ENCODE data around the gene ATXN2.
"Not testable (repeated sequence)": the region's sequence is repeated elsewhere in the genome, so short reads cannot be mapped to it uniquely, and the experiment has no call there.

Gene ATXN2

DNA sequence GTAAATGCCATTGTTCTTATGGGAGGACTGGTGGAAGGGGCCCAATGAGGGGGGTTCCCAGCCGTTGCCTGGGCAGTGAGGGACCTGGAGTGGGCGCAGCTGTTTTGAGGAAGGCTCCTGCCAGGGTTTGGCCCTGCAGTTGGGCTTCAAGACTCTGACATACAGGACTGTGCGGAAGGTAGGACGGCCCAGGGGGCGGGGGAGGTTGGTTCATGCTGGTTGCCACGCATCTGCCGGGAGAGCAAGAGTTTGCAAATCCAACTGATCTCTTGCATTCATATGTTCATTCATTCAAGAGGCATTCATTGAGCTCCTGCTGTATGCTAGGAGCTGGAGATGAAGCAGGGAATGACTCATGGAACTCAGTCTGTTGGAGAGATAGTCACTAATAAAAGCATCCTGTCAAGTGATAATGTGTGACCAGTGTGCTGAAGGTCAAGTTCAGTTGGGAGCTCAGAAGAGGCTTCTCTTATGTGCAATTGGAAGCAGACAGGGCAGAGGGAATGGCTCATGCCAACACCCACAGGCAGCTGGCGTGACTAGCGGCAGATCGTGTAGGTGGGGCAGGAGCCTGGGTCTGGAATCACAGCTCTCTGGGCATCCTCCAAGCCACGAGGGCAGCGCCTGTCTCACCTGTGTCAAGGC, 185.6 kb downstream of the ATXN2 start:
- no peak for DNase-seq

DNA sequence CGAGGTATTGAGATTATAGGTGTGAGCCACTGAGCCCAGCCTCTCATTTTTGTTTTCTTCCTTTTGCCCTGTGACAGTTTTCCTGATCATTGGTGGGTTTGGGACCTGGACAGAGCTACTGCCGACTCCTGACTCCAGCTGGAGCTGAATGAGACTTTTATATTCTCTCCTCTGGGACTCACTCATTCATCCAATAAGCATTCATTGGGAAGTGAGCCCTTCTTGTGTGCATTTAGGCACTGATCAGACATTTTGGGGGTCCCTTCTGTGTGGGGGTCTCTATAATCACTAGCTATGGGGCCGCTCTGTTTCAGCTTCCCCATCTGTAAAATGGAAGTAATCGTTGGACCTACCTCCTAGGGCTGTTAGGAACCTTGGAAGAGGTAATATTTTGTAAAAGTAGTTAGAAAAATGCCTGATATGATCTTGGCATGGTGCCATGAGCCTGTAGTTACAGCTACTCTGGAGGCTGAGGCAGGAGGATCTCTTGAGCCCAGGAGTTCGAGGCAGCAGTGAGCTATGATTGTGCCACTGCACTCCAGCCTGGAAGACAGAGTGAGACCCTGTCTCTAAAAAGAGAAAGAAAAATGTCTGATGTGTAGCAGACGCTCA, 186.2 kb downstream of the ATXN2 start:
- no peak for DNase-seq

DNA sequence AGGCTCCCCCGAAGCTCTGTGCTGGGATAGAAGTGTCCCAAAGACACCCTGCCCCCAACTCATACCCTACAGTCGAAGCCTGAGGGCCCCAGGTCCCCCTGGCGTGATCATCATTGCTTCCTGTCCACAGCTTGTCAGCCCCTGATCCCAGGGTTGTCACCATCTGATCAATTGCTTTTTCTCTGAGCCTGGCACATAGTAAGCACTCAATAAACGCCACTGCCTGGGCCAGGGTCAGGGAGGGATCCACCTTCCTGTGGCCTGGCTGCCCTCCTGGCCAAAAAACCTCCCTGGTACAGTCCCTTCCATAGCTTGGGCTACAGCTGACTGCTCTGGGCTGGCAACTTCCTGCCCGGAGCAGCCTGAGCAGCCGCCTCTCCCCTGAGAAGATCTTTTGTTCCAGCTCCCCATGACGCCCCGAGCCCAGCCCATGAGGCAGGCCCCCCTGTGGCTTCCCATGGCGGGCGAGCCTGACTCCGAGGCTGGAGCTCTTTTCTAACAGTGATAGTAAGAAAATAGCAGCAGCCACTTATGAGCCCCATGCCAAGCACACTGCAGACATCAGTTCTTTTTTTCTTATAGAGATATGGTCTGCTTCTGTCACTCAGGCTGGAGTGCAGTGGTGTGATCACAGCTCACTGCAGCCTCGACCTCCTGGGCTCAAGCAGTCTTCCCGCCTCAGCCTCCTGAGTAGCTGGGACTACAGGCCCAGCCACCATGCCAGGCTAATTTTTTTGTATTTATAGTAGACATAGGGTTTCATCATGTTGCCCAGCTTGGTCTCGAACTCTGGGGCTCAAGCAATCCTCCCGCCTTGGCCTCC, 186.9 kb downstream of the ATXN2 start:
- DNase-seq, result peak; percentile 91

DNA sequence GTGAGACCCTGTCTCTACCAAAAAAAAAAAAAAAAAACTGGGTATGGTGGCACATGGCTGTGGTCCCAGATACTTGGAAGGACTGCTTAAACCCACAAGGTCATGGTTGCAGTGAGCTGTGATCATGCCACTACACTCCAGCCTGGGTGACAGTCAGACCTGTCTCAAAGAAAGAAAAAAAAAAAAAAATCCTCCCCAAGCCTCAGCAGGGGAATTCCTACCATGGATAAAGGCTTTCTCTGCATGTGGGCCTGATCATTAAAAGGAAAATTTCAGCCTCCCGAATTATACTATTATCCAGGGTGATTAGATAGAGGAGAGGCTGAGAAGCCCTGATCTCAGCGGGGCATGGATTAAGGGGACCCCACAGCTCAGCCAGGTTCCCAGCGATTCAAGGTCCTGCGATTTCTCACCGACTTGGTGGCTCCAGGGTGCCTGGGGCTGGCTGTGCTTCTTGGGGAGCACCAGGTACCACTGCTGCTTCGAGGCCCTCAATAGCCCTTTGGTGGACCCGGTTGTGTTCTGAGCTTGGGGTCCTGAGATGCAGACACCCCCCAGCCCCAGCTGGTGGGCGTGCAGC, 187.8 kb downstream of the ATXN2 start:
- peak; percentile 60 for DNase-seq

DNA sequence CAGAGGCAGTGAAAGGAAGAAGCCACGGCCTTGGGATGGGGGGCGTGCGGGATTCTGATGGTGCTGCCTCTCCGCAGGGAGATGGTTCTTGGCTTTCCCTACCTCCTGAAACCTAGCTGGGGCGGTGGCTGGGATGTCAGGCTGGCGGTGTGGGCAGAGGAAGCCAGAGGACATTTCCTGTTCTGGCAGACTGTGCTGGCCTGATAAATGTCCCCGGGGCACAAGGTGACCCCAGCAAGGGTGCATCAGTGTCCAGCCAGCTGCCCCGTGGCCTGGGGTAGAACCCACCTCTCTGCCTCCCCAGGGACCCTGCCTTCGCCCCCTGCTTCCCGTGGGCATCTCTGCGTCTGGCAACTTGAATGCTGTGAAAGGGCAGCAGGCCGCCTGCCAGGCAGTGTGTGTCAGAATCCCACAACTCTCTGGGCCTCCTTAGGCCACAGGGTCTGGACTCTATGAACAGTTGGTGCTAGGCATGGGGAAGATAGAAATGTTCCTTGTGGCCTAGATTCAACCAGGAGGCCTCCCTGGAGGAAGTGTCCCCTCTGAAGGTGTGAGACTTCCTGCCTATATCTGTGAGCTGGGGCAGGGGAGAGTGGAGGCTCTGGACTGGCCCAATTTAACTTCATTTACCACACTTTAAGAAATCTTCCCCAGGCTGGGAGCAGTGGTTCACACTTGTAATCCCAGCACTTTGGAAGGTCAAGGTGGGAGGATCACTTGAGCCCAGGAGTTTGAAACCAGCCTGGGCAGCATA, 188.5 kb downstream of the ATXN2 start:
- no peak for DNase-seq

DNA sequence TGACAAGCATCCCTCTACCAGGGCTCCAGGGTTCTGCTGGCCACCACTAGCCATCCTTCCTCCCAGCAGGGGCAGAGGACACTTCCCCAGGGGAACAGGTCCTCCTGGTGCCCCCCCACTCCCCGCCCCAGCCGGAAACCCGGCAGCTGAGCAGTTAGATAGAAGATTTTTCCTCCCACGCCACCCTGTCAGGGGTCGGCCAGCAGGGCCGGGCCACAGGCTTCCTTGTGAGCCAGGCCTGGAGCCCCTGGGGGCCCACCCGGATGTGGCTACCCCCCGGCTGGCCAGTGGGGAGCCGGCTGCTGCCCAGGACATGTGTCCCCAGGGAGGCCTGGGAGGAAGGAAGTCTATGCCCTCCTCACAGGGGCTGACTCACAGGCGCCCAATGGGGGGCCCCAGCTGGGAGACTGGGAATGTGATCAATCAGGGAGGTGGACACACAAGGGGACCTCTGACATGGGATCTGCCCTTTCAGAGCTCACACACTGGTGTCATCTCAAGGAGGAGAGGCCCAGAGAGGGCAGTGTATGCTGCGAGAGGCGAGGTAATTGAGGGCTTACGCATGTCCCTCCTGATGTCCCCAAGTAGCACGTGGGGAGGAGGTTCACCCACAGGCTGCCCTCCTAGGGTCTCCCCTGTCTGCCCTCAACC, 189.2 kb downstream of the ATXN2 start:
- no peak for DNase-seq

DNA sequence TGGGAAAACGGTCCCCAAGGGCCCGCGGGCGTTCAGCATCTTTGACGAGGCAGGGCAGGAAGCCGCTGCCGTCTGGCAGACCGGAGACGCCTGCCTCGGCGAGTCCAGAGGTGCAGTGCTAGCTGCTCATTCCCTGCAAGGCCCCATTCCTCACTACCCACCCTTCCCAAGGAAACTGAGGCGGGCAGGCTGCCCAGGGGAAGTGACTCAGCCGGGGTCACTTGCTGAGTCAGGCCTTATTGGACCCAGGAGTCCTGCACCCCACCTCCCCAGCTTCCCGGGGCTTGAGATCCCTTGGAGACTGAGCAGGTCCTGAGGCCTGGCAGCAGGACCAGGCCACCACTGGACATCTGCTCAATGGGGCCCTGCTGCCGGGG, 189.7 kb downstream of the ATXN2 start:
- DNase-seq, result no peak

DNA sequence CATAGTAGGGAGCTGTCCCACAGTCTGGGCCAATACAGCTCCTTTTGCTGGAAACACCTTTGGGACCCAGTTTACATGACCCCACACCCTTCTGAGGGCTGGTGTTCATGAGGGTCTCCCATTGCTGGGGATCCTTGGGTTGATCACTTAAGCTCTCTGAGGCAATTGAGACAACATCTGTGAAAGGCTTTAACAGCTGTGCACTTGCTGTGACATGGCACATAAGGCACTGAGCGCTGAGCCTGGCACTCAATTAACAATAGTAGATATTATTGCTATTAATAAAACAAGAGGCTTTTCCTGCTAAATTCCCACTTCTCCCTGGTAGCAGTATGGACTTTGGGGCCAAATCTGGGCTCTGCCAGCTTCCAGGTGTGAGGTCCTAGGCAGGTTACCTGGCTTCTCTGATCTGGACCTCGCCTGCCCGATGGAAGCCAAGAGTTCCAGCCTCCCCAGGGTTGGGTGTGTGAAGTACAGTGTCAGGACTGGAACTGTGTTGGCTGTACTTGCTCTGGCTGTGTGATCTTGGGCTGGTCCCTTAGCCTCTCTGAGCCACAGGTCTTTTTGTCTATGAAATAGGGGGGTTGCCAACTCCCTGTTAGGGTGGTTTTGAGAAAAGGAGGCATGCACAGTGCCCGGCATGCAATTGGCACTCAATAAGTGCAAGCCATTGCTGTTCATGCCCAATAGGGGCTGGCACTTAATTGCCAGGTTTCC, 190.3 kb downstream of the ATXN2 start:
- no peak for DNase-seq

DNA sequence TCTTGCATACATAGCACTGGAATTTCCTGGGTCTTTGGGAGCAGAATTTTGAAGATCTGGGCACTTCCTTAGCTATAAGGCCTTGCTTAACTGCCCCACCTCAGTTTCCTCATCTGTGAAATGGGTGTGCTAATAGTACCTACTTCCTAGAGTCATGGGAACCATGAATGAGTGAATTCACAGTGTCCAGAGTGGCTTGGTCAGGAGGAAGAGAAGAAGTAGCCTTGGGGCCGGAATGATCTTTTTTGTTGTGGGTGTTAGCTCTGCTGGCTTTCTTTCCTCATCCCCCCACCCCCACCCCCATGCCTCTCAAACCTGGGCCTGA, 191.0 kb downstream of the ATXN2 start:
- DNase-seq, result no peak

DNA sequence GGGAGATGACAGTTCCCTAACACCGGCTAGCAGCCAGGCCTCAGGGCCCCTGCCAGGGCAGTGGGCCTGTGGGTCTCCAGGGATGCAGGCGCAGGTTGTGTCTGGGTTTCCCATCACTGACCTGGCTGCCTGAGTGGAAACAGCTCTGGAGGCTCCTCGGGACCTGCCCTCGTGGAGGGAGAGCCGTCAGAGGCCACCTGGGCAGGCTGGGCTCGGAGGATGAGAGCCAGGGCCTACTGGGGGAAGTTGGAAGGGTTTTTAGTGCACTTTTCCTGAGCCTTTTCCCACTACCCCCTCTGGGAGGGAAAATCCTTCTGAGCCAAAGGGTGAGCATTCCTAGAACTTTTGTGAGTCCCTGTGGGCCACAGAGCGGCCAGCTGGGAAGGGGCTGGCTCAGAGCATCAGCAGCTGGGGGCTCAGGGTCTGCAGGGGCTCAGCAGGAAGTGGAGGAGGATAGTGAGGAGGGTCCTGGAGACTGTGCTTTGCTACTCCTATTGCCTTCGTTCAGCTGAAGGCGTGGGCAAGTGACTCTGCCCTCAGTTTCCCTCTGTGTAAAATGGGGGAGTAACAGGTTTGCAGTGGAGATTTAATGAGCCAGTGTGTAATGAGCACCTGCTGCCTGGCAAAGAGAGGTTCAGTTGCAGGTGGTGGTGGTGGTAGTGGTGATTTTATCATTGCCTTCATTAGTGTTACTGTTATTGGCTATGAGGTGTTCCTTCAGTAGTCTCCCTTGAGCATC, 191.6 kb downstream of the ATXN2 start:
- DNase-seq, result no peak

DNA sequence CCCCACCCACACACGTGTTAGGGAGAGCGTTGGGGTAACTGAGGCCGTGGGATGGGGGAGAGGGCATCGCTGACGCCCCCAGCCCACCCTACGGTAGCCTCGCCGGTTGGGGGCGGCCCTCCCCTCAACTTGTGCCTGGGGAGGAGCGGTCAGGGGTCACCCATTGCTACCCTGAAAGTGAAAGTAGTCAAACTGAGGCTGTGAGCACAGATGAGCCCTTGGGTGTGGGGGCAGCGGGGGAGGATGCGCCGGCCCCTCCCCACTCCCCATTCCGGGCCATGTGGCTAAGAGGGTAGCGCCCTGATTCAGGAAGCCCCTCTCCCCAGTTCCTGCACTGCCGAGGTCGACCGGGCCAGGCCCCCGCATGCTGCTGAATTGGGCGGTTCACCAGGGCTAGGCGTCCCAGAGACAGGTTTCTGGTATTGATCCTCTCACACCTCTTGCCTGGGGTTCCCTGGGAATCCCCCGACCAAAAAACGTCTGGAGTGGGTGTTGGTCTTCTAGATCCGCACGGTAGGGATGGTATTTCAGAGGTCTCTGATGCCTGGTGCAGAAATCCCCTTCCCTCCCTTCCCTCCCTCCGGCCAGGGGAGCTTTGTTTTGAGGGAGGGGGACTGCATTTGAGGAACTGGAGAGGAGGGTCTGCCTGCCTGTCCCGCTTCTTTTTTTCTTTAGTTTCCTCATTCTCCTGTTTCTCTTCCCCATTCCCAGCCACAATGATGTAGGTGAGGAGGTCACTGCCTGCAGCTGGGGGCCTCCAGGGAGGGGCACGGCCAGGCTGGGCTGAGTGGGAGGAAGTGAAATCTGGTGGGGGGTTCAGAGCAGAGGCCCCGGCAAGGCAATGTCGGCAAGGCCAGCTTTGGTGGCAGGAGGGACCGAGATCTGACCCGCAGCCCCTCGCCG, 192.4 kb downstream of the ATXN2 start:
- DNase-seq, result no peak

DNA sequence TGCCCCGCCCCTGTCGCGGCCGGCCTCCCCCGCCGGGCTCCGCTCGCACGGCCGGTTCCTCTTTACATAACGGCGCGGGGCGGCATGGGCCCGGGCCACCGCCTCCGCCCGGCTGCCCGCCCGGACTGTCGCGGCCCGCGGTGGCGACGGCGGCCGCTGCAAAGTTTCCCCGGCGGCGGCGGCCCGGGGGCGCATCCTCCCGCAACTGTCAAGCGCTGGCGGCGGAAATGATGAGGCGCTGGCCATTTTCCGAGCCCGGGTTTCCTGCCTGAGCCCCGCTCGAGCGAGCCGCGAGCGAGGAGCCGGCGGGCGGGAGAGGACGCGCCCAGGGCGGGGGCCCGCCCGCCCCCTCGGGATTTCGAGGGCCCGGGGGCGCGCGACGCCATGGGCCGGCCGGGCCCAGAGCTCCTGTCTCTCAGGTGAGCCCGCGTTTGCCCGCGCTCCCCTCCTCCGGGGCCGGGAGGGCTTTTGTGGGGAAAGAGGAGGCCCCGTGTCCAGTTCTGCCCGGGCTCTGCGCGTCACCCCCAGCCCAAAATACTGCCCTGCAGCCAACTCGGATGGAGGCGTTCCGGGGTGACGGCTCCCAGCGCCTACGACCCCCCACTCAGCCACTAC, 193.1 kb downstream of the ATXN2 start, which contains the start of gene SH2B3:
Gene SH2B3, plus strand, starts transcription at position 65 of the 615 bp plus-strand sequence. CDS start 12,223 bp downstream, outside the sequence.
- DNase-seq, result peak; percentile 74

DNA sequence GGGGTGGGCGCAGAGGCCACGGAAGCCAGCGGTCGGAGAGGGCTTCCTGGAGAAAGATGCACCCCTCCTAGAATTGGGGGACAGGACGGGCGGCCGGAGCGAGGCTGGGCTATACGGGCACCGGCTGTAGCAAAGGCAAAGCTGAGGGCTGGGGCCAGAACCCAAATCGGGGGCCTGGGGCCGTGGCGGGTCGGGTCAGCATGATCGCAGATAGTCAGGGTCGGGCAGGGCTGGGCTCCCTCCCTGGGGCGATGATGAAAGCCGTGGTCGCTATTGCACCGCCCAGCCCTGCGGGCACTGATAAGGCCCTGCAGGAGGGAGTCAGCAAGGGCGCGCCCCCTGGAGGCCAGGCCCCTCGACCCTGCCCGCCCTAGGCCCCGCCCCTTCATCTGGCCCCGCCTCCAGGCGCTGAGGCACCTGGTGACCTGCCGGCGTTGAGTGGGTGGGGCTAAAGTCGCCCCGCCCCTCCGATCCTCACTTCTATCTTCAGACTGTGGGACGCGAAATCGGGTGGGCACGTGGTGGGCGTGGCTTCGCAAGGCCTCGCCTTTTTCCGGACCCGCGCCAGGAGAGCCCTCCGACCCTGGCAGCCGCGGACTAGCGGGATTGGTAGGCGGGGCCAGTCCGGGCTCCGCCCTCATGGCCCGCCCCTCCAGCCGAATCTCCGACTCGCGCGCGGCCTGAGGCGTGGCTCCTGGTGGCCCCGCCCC, 193.8 kb downstream of the ATXN2 start:
- peak; percentile 98 for DNase-seq

DNA sequence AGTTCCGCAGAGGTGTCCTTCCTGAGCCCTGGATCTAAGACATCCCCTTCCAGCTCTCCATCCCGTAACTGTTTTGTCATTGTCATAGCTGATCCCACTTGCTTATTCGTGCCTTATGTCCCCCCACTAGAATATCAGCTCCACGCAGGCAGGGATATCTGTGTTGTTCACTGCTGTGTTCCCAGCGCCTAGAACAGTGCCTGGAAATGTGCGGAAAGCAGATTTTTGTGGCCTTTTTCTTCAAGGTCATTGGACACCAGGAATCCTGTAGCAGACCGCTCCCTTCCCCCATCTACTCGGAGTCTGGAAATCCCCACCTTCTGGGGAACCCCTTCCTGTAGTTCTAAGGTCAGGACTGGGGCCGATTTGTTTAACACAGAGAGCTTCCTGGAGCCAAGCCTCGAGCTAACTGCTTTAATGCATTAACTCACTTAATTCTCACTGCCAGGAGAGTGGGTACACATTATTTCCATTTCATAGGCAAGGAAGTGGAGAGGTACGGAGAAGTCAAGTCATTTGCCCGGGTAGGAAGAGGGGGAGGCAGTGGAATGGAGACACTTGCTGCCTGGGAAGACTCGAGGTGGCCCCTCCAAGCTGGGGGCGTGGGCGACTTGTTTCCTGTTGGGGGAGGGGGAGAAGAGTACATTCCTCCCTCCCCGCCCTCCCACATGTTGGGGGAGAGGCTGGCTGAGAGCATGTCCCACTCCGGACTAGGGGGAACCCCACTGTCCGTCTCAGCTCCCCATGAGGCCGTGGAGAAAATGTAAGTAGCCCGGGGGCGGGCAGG, 194.6 kb downstream of the ATXN2 start:
- peak; percentile 50 for DNase-seq

DNA sequence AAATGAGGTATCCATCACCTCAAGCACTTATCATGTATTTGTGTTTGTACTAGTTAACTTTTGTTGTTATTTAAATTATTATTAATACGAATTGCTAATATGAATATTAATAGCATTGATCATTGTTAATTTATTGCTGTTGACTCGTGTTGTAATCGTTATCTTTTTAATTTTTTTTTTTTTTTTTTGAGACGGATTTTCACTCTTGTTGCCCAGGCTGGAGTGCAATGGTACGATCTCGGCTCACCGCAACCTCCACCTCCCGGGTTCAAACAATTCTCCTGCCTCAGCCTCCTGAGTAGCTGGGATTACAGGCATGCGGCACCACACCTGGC, 196.7 kb downstream of the ATXN2 start:
- DNase-seq, result not testable (repeated sequence)
